HuH-7.5 (cell line): ENCODE data around the gene C4orf36.
A peak's percentile ranks its signal among the peaks of the same experiment; 100 is the strongest.

Experiments
- DNase-seq: peaks from one replicate; pipeline ENCODE4 v3.0.0; 2011; ENCODE audit warnings: low spot score

Gene C4orf36

GRCh38 chr4:86891762-86892635 is at the start of gene C4orf36:
Gene C4orf36, minus strand, starts transcription at chr4:86892422. Its CDS starts 902 bp downstream, at chr4:86891520.
- DNase-seq: peak; percentile 35

- DNase-seq: no peak
These were observed 48.8 kb upstream of the C4orf36 start for GRCh38 chr4:86940920-86941460.

DNA sequence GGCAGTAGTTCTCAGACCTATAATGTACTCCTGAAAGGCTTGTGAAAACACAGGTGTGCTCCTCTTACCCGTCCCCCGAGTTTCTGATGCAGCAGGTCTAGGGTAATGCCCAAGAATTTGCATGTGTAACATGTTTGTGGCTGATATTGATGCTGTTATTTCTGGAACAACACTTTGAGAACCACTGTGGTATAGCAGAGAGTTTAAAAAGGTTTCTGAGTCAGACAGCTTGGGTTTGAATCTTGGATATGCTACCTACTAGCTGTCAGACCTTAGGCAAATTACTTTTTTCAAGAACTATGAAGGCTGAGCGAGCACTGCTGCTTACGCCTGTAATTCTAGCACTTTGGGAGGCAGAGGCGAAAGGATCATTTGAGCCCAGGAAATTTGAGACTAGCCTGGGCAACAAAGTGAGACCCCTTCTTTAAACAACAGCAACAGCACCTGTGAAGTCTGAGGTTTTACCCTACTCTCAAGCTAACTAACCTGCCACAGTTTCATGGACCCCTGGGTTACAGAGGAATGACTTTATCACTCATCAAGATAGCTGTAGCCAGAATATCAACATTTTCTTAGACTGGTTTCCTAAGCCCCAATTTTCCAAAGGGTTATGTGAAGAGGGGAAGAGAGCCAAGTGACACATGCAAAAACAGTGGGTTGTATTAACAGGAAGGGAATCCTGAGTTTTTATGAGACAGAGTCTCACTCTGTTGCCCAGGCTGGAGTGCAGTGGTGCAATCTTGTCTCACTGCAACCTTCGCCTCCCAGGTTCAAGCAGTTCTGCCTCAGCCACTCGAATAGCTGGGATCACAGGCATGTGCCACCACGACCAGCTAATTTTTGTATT is 47.7 kb upstream of the C4orf36 start:
- no peak for DNase-seq

DNA sequence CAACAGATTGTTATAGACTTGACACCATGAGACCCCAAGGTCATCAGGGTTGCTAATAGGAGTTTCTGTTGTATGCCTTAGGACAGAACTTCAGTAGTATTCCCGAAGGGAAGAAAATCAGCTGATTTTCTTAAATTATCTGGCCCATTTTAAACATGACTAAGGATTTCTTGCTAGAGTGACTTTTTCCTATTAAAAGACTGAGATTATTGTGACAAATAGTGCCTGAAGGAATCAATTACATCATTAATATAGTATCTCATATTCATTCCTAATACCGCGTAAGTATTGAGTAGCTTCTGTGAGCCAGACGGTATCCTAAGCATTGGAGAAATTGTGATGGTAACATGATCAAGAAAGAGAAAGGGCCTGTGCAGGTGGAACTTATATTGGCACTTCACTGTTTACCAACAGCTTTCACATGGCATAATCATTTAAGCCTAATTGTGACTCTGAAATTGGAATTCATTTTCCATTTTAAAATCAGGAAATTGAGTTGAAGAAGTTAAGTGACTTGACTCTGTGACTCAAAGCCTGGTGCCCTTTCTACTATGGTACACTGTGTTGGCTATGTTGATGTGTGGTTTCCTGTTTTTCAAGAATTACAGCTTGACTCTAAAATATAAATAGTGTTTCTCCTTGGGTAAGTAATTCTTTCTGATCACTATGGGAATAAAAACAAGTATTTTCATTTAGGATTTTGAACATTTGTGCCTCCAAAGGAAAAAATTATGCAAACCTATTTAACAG is 46.7 kb upstream of the C4orf36 start:
- DNase-seq: no peak

GRCh38 chr4:86935853-86936733 is 43.9 kb upstream of the C4orf36 start:
- peak; percentile 66 for DNase-seq

- DNase-seq: no peak
These were observed 43.3 kb upstream of the C4orf36 start for GRCh38 chr4:86935566-86935852.

DNA sequence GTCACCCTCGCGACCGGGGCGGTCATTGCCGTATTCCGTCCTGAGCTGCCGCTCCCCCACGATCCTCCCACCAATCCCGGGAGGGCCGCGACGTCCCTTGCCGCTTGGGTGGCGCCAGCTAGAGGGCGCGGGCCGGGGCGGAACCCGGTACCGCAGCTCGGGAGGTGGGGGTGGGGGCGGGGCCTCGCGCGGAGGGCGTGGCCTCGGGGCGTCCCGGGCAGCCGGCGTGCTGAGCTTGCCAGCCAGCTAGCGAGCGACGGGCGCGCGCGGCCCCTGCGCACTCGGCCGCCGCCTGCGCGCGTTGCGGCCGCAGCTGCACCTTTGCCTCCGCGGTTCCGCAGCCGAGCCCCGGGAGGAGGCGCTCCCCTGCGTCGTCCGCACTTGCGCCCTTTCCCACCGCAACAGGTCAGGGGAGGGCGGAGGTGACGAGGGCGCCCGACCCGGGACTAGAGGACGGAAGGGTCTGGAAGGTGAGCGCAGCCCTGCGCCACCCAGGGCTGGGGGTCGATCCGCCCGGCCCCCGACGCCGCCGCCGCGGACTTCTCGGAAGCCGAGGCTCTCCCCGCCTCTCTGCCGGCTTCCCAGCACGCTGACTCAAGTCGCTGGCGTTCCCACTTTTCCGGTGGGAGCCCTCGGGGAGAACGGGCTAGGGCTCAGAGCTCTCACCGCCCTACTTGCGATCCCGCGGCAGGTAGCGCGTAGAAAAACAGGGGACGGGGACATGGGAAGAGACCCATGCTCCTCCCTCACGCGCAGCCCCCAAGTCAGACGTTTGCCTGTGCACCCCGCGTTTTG is 42.7 kb upstream of the C4orf36 start, which contains the start of gene AFF1:
TSS of gene AFF1 (plus strand) at position 241 of the 795 bp plus-strand sequence. CDS start 13,523 bp downstream, outside the sequence.
- peak; percentile 78 for DNase-seq

DNA sequence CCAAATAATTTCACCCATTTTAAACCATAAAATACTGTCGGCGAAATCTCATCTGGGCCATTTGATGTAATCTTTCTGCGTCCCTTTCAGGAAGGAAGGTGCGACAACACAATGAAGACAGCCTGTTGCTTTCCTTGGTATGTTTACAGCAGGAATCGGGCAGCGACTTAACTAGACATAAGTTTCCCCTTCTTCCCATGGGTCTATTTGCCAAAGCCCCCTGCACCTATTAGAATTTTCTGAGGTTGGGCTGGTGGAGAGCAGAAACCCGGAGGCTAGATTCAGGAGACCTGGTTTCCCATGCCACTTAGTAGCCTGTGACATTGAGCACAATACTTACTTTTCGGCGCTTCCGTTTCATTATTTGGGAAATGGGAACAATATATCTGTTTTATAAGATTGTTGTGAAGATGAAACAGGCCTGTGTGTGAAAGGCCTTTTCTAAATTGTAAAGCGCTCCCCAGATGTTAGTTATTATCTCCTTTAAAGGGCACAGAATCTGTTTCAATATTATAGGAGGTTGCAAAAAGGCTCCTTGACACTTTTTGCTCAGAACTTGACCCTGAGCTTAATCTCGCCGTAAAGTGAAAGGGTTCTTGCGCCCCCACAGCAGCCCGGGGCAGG is 42.0 kb upstream of the C4orf36 start:
- DNase-seq: no peak

- no peak for DNase-seq
These were observed 36.4 kb upstream of the C4orf36 start for GRCh38 chr4:86928400-86929255.

DNA sequence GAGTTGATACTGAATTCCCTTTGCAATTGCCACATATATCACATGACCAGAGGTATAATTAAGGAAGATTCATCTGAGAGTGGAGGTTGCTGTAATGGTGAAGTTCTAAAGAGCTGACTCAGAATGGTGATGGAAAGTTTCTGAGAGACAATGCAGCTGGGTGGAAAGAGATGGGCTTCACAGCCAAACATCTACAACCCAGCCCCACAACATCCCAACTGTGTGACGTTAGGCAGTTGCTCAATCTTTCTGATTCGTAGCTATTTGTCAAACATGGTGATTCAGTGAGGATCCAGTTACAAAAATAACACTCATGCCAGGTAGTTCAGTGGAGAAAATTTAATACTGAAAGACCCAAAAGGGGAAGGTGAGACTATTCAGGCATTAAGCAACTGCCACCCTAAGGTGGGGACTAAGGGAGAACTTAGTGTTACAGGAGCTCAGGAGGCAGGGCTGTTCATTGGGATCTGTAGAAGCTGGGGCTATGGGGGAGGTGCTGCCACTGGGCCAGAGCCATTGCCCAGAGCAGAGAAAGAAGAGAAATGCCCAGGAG is 35.7 kb upstream of the C4orf36 start:
- DNase-seq: peak; percentile 22

GRCh38 chr4:86926435-86927086 is 34.3 kb upstream of the C4orf36 start:
- DNase-seq: no peak

DNA sequence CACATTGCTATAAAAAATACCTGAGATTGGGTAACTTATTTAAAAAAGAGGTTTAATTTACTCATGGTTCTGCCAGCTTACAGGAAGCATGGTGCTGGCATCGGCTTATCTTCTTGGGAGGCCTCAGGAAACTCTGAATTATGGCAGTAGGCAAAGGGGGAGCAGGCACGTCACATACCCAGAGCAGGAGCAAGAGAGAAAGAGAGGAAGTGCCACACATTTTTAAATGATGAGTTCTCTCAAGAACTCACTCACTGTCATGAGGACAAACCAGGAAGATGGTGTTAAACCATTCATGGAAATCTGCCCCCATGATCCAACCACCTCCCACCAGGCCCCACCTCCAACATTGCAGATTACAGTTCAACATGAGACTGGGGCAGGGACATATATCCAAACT is 32.6 kb upstream of the C4orf36 start:
- no peak for DNase-seq

- no peak for DNase-seq
These were observed 29.5 kb upstream of the C4orf36 start for GRCh38 chr4:86921608-86922252.

- DNase-seq: no peak
These were observed 27.5 kb upstream of the C4orf36 start for GRCh38 chr4:86919561-86920223.

DNA sequence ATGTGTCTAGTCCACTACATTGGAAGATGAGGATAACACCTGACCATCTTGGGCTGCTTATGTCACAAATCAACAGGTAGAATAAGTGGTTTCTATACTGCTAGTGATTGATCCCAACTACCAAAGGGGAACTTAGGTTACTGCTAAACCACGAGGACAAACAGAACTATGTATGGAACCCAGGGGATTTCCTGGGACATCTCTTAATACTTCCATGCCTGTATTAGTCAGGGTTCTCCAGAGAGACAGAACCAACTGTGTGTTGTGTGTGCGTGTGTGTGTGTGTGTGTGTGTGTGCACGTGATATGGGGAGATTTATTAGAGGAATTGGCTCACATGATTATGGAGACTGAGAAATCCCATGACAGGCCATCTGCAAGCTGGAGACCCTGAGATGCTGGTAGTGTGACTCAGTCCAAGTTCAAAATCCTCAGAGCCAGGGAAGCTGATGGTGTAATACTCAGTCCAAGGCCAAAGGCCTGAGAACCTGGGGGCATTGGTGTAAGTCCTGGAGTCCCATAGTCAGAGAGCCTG is 26.4 kb upstream of the C4orf36 start:
- DNase-seq: no peak

DNA sequence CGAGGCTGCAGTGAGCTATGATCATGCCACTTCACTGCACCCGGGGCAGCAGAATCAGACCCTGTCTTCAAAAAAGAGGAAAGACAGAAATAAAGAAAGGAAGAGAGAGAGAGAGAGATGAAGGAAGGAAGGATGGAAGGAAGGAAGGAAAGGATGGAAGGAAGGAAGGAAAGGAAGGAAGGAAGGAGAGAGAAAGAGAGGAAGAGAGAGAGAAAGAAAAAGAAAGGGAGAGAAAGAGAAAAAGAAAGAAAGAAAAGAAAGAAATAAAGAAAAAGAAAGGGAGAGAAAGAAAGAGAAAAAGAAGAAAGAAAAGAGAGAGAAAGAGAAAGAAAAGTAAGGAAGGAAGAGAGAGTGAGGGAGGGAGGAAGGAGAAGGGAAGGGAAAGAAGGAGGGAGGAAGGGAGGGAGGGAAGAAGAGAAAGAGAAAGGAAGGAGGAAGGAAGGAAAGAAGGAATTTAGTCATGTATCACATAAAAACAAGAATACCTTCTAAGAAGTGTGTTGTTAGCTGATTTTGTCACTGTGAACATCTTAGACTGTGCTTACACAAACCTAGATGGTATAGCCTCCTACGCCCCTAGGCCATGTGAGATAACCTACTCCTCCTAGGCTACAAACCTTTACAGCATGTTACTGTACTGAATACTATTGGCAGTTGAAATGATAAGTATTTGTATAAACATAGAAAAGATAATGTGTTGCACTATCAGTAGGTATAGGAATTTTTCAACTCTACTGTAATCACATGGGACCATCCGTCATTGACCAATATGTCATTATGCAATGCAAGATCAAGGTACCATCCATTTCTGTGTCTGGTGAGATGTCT is 25.2 kb upstream of the C4orf36 start:
- no peak for DNase-seq
